ENCODE data around the gene STAT5B.
"Not testable (repeated sequence)": the region's sequence is repeated elsewhere in the genome, so short reads cannot be mapped to it uniquely, and the experiment has no call there.

The STAT5B gene

DNA sequence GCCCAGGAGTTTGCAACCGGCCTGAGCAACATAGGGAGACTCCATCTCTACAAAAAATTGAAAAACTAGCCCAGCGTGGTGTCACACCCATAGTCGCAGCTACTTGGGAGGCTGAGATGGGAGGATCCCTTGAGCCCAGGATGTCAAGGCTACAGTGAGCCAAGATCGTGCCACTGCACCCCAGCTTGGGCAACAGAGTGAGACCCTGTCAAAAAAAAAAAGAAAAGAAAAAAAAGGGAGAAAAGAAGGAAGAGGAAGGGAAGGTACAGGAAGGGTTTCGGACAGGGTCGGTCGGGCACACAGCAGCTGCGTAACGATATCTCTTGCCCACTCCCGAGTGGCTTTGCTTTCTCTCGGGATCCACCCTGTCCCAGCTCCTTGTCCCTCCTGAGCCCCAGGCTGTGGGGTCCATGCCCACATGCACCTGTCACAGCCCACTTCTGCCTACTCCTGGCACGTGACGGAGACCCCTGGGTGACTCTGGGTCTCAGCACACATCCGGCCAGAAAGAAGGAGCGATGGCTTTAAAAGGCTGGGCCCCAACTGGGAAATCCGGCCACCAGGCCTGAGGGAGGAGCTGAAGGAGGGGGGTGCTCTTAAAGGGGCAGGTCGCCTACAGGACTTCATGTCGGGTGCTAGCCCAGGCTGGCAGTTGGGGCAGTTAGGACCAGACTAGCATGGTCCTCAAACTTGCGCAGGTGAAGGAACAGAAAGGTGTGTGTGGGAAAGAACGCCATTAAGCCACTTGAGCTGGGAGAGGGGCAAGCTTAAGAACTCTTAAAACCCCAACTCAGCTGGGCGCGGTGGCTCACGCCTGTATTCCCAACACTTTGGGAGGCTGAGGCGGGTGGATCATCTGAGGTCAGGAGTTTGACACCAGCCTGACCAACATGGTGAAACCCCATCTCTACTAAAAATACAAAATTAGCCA lies 82.0 kb downstream of the STAT5B start, which contains the start of gene GHDC:
Gene GHDC (minus strand): TSS at position 526 of the 931 bp plus-strand sequence. CDS start 913 bp downstream, outside the sequence.
- peak within 1 kb of the TSS; percentile 95 for H3K4me2 ChIP-seq (ENCODE audit: low read length)
- H3K9me3 ChIP-seq (replicated peaks; ENCODE audit: low read length): no peaks in the 10 kb centered on the region
- H3K9ac ChIP-seq (ENCODE audit: low read depth, low read length): peak within 1 kb of the TSS; percentile 81
- H3K4me3 ChIP-seq (ENCODE audit: low read length): peak within 1 kb of the TSS; percentile 89
- no peaks in the 10 kb centered on the region for H3K36me3 ChIP-seq (ENCODE audit: insufficient read depth, low read length)
- H3K4me1 ChIP-seq (ENCODE audit: control insufficient read depth, insufficient read depth, low read length): peaks cover 15% of the 10 kb centered on the region
- no peaks in the 10 kb centered on the region for H3K27me3 ChIP-seq (ENCODE audit: control insufficient read depth, insufficient read depth, low read length)

DNA sequence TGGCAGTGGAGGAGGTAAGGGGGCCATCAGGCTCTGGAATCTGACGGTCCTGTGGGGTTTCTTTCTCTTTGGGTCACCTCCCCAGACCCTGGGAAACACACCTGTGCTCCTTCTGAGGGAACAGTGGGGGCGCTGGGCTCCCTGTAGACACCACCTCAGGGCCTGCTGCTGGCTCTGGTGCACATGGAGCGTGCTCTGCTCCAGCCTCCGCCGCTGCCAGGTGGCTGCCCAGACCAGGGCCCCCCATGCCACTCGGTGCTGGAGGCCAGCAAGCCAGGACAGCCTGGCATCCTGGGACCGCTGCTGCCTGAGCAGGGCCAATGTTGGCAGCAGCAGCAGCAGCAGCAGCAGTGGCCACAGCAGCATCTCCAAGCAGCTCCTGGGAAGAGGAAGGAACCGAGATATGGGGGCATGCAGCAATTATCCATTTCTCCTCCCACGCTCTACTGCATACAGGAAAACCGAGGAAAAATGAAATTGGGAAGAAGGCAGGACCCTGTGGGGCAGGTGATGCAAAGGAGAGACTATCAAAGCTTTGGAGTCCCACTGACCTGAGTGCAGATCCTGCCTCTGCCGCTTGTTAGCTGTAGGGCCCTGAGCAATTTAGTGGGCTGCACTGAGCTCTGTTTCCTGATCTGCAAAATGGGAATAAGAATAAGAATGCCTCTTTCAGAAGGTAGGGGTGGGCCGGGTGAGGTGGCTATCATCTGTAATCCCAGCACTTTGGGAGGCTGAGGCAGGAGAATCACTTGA lies 82.8 kb downstream of the STAT5B start:
- H3K27me3 ChIP-seq (ENCODE audit: control insufficient read depth, insufficient read depth, low read length): no peaks in the 10 kb centered on the region
- H3K9me3 ChIP-seq (replicated peaks; ENCODE audit: low read length): no peaks in the 10 kb centered on the region
- H3K4me1 ChIP-seq (ENCODE audit: control insufficient read depth, insufficient read depth, low read length): peaks cover 15% of the 10 kb centered on the region
- peak overlapping the region; percentile 95 for H3K4me2 ChIP-seq (ENCODE audit: low read length)
- peak overlapping the region; percentile 89 for H3K4me3 ChIP-seq (ENCODE audit: low read length)
- H3K36me3 ChIP-seq (ENCODE audit: insufficient read depth, low read length): no peaks in the 10 kb centered on the region
- peak overlapping the region; percentile 81 for H3K9ac ChIP-seq (ENCODE audit: low read depth, low read length)

GRCh38 chr17:42192189-42193126 lies 83.7 kb downstream of the STAT5B start:
- Histone ChIP-seq H3K27me3 (ENCODE audit: control insufficient read depth, insufficient read depth, low read length) (no peaks in the 10 kb centered on the region), H3K4me2 (ENCODE audit: low read length) (no peak overlapping the region), H3K4me3 (ENCODE audit: low read length) (no peak overlapping the region), H3K9me3 (replicated peaks; ENCODE audit: low read length) (no peaks in the 10 kb centered on the region), H3K9ac (ENCODE audit: low read depth, low read length) (no peak overlapping the region), H3K4me1 (ENCODE audit: control insufficient read depth, insufficient read depth, low read length) (peaks cover 15% of the 10 kb centered on the region), H3K36me3 (ENCODE audit: insufficient read depth, low read length) (no peaks in the 10 kb centered on the region)

DNA sequence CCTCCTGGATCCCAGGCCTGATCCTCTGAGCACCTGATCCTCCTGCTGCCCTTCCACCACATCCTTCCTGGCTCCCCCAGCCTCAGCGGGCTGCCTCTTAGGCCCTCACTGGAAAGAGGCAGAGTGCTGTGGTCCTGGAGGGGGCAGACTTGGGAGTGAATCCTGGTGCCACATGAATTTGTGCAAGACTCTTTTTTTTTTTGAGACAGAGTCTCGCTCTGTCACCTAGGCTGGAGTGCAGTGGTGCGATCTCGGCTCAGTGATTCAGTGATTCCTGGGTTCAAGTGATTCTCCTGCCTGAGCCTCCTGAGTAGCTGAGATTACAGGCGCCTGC lies 84.9 kb downstream of the STAT5B start:
- Histone ChIP-seq H3K4me2 (ENCODE audit: low read length) (no peak overlapping the region), H3K27me3 (ENCODE audit: control insufficient read depth, insufficient read depth, low read length) (no peaks in the 10 kb centered on the region), H3K9ac (ENCODE audit: low read depth, low read length) (no peak overlapping the region), H3K9me3 (replicated peaks; ENCODE audit: low read length) (no peaks in the 10 kb centered on the region), H3K36me3 (ENCODE audit: insufficient read depth, low read length) (no peaks in the 10 kb centered on the region), H3K4me3 (ENCODE audit: low read length) (no peak overlapping the region), H3K4me1 (ENCODE audit: control insufficient read depth, insufficient read depth, low read length) (peaks cover 15% of the 10 kb centered on the region)

GRCh38 chr17:42190491-42191274 lies 85.5 kb downstream of the STAT5B start:
- no peak overlapping the region for H3K9ac ChIP-seq (ENCODE audit: low read depth, low read length)
- H3K4me3 ChIP-seq (ENCODE audit: low read length): no peak overlapping the region
- H3K9me3 ChIP-seq (replicated peaks; ENCODE audit: low read length): no peaks in the 10 kb centered on the region
- H3K4me1 ChIP-seq (ENCODE audit: control insufficient read depth, insufficient read depth, low read length): peaks cover 15% of the 10 kb centered on the region
- H3K4me2 ChIP-seq (ENCODE audit: low read length): no peak overlapping the region
- no peaks in the 10 kb centered on the region for H3K27me3 ChIP-seq (ENCODE audit: control insufficient read depth, insufficient read depth, low read length)
- H3K36me3 ChIP-seq (ENCODE audit: insufficient read depth, low read length): no peaks in the 10 kb centered on the region

DNA sequence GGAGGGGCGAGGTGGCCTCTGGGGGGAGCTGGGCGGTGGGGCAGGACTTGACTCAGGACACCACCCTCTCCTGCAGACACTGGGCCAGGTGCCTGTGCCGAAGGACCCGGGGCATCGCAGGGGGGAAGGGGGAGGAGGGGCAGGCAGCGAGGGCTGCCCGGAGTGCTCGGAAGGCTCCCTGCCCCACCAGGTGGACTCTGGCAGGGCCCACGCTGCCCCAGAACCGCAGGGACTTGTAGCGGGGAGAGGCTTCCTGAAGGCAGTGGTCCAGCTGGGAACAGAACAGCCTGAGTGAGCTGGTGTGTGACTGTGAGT lies 86.6 kb downstream of the STAT5B start:
- Histone ChIP-seq H3K9me3 (replicated peaks; ENCODE audit: low read length) (no peaks in the 10 kb centered on the region), H3K4me2 (ENCODE audit: low read length) (no peak overlapping the region), H3K4me3 (ENCODE audit: low read length) (no peak overlapping the region), H3K9ac (ENCODE audit: low read depth, low read length) (no peak overlapping the region), H3K4me1 (ENCODE audit: control insufficient read depth, insufficient read depth, low read length) (peaks cover 16% of the 10 kb centered on the region), H3K36me3 (ENCODE audit: insufficient read depth, low read length) (no peaks in the 10 kb centered on the region), H3K27me3 (ENCODE audit: control insufficient read depth, insufficient read depth, low read length) (no peaks in the 10 kb centered on the region)

- H3K4me3 ChIP-seq (ENCODE audit: low read length): no peak overlapping the region
- H3K27me3 ChIP-seq (ENCODE audit: control insufficient read depth, insufficient read depth, low read length): no peaks in the 10 kb centered on the region
- peaks cover 16% of the 10 kb centered on the region for H3K4me1 ChIP-seq (ENCODE audit: control insufficient read depth, insufficient read depth, low read length)
- no peak overlapping the region for H3K9ac ChIP-seq (ENCODE audit: low read depth, low read length)
- no peaks in the 10 kb centered on the region for H3K36me3 ChIP-seq (ENCODE audit: insufficient read depth, low read length)
- no peaks in the 10 kb centered on the region for H3K9me3 ChIP-seq (replicated peaks; ENCODE audit: low read length)
- no peak overlapping the region for H3K4me2 ChIP-seq (ENCODE audit: low read length)
These were observed 87.2 kb downstream of the STAT5B start for GRCh38 chr17:42188749-42189650.

GRCh38 chr17:42187833-42188232 lies 88.4 kb downstream of the STAT5B start:
- H3K9ac ChIP-seq (ENCODE audit: low read depth, low read length): no peak overlapping the region
- H3K36me3 ChIP-seq (ENCODE audit: insufficient read depth, low read length): no peaks in the 10 kb centered on the region
- no peak overlapping the region for H3K4me3 ChIP-seq (ENCODE audit: low read length)
- no peaks in the 10 kb centered on the region for H3K27me3 ChIP-seq (ENCODE audit: control insufficient read depth, insufficient read depth, low read length)
- no peak overlapping the region for H3K4me2 ChIP-seq (ENCODE audit: low read length)
- H3K9me3 ChIP-seq (replicated peaks; ENCODE audit: low read length): no peaks in the 10 kb centered on the region
- H3K4me1 ChIP-seq (ENCODE audit: control insufficient read depth, insufficient read depth, low read length): peaks cover 18% of the 10 kb centered on the region

DNA sequence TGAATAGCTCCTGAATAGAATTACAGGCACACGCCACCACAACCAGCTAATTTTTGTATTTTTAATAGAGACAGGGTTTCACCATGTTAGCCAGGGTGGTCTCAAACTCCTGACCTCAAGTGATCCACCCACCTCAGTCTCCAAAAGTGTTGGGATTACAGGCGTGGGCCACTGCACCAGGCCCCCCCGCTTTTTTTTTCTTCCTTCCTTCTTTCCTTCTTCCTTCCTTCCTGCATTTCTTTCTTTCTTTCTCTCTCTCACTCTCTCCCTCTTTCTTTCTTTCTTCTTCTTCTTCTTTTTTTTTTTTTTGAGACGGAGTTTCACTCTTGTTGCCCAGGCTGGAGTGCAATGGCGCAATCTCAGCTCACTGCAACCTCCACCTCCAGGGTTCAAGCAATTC lies 90.0 kb downstream of the STAT5B start:
- not testable (repeated sequence) for H3K9me3 ChIP-seq (replicated peaks; ENCODE audit: low read length); H3K4me3 ChIP-seq (ENCODE audit: low read length); H3K27me3 ChIP-seq (ENCODE audit: control insufficient read depth, insufficient read depth, low read length); H3K4me2 ChIP-seq (ENCODE audit: low read length); H3K9ac ChIP-seq (ENCODE audit: low read depth, low read length); H3K36me3 ChIP-seq (ENCODE audit: insufficient read depth, low read length)
- peaks cover 23% of the 10 kb centered on the region for H3K4me1 ChIP-seq (ENCODE audit: control insufficient read depth, insufficient read depth, low read length)

- H3K4me2 ChIP-seq (ENCODE audit: low read length): no peak overlapping the region
- H3K36me3 ChIP-seq (ENCODE audit: insufficient read depth, low read length): no peaks in the 10 kb centered on the region
- no peak overlapping the region for H3K4me3 ChIP-seq (ENCODE audit: low read length)
- no peak overlapping the region for H3K9ac ChIP-seq (ENCODE audit: low read depth, low read length)
- peaks cover 27% of the 10 kb centered on the region for H3K4me1 ChIP-seq (ENCODE audit: control insufficient read depth, insufficient read depth, low read length)
- peaks cover 13% of the 10 kb centered on the region for H3K27me3 ChIP-seq (ENCODE audit: control insufficient read depth, insufficient read depth, low read length)
- H3K9me3 ChIP-seq (replicated peaks; ENCODE audit: low read length): no peaks in the 10 kb centered on the region
These were observed 90.6 kb downstream of the STAT5B start for GRCh38 chr17:42185621-42185930.

Data from skeletal muscle satellite cell (primary cell).